ENCODE results near the gene HSPE1. TPM values are rescaled to one million over a fixed set of nuclear protein-coding genes. Genes with fewer than 3 reads are reported as not detected.

The HSPE1 gene
- total and polyA plus RNA-seq, 2 donors from 2014 or later, result 78.1 to 427 TPM

DNA sequence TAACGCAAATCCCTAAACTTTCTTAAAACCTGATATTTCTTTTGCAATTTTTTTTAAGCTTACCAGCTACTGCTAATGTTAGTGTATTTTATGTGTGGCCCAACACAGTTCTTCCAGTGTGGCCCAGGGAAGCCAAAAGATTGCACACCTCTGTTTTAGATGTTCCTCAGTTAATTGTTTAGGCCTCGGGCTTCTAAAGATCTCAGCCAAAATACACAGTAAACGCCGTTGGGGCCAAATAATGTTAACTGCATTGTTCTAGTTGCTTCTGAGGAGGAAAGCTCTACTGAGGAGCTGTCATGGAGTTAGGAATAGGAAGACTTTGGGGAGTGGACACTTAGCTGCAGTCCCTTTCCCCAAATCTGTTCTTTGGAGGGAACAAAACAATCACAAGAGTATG lies 2.0 kb downstream of the HSPE1 start:
- TF ChIP-seq, protein P1, sequence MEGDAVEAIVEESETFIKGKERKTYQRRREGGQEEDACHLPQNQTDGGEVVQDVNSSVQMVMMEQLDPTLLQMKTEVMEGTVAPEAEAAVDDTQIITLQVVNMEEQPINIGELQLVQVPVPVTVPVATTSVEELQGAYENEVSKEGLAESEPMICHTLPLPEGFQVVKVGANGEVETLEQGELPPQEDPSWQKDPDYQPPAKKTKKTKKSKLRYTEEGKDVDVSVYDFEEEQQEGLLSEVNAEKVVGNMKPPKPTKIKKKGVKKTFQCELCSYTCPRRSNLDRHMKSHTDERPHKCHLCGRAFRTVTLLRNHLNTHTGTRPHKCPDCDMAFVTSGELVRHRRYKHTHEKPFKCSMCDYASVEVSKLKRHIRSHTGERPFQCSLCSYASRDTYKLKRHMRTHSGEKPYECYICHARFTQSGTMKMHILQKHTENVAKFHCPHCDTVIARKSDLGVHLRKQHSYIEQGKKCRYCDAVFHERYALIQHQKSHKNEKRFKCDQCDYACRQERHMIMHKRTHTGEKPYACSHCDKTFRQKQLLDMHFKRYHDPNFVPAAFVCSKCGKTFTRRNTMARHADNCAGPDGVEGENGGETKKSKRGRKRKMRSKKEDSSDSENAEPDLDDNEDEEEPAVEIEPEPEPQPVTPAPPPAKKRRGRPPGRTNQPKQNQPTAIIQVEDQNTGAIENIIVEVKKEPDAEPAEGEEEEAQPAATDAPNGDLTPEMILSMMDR (IDR thresholded peaks at IDR 0.05; ENCODE audit: borderline replicate concordance, extremely low read depth, insufficient read depth), result no peak
- H3K4me1 ChIP-seq (ENCODE audit: control insufficient read depth in 2 of 3, insufficient read depth in 2 of 3, low read depth in 1 of 3, low read length in 3 of 3), result peaks cover 0 to 11% (median 2%) of the 10 kb centered on the region in 3 donors
- FAIRE-seq (no peak), DNase-seq (no peak)
- peak overlapping the region in 2 of 3 donors; percentile 25 to 75 for H3K4me3 ChIP-seq (ENCODE audit: low read length in 3 of 3)
- no peaks in the 10 kb centered on the region for H3K27me3 ChIP-seq (ENCODE audit: control insufficient read depth, insufficient read depth, low read length)
- no peaks in the 10 kb centered on the region for H3K9me3 ChIP-seq (ENCODE audit: control insufficient read depth in 2 of 3, insufficient read depth in 1 of 3, low read length in 3 of 3)
- H3K36me3 ChIP-seq (ENCODE audit: control insufficient read depth in 2 of 3, insufficient read depth in 3 of 3, low read length in 3 of 3), result peaks cover 2 to 27% (median 5%) of the 10 kb centered on the region in 3 donors
- intact Hi-C loops (cut with DNase I), result no loop called here
- peak overlapping the region in 1 of 2 donors; percentile 56 for H3K27ac ChIP-seq (ENCODE audit: low read depth in 2 of 2, low read length in 2 of 2)
- peak overlapping the region in 1 of 3 donors; percentile 90 for H3K9ac ChIP-seq (ENCODE audit: low read length in 3 of 3)

DNA sequence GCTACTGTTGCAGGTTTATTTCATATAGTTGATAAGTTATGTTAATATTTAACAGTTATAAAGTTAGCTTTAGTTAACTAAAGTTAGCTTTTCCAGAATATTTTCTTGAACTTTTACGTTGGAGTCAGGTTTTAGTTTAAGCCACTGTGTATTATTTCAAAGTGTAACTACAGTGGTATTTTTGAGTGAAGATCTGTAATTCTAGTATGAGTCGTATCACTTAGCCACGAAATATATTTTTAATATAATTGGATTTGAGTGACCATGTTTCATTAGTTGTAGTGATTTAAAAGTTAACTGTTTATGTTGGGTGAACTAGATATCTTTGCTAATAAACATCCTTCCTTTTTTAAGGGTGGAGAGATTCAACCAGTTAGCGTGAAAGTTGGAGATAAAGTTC lies 2.5 kb downstream of the HSPE1 start:
- no peaks in the 10 kb centered on the region for H3K9me3 ChIP-seq (ENCODE audit: control insufficient read depth in 2 of 3, insufficient read depth in 1 of 3, low read length in 3 of 3)
- no peak overlapping the region for H3K9ac ChIP-seq (ENCODE audit: low read length in 3 of 3)
- TF ChIP-seq, protein P1 (IDR thresholded peaks at IDR 0.05; ENCODE audit: borderline replicate concordance, extremely low read depth, insufficient read depth), result no peak
- H3K27me3 ChIP-seq (ENCODE audit: control insufficient read depth, insufficient read depth, low read length), result no peaks in the 10 kb centered on the region
- no peak for FAIRE-seq
- no peak for DNase-seq
- peaks cover 2 to 25% (median 5%) of the 10 kb centered on the region in 3 donors for H3K36me3 ChIP-seq (ENCODE audit: control insufficient read depth in 2 of 3, insufficient read depth in 3 of 3, low read length in 3 of 3)
- intact Hi-C loops (cut with DNase I), result no loop called here
- H3K27ac ChIP-seq (ENCODE audit: low read depth in 2 of 2, low read length in 2 of 2), result peak overlapping the region in 1 of 2 donors; percentile 56
- H3K4me3 ChIP-seq (ENCODE audit: low read length in 3 of 3), result peak overlapping the region in 2 of 3 donors; percentile 25 to 75
- peaks cover 0 to 10% (median under 1%) of the 10 kb centered on the region in 3 donors for H3K4me1 ChIP-seq (ENCODE audit: control insufficient read depth in 2 of 3, insufficient read depth in 2 of 3, low read depth in 1 of 3, low read length in 3 of 3)

GRCh38 chr2:197504000-197504399 lies 3.8 kb downstream of the HSPE1 start:
- DNase-seq (no peak), FAIRE-seq (no peak)
- H3K4me1 ChIP-seq (ENCODE audit: control insufficient read depth in 2 of 3, insufficient read depth in 2 of 3, low read depth in 1 of 3, low read length in 3 of 3), result no peaks in the 10 kb centered on the region
- H3K27ac ChIP-seq (ENCODE audit: low read depth in 2 of 2, low read length in 2 of 2), result no peak overlapping the region
- no peaks in the 10 kb centered on the region for H3K9me3 ChIP-seq (ENCODE audit: control insufficient read depth in 2 of 3, insufficient read depth in 1 of 3, low read length in 3 of 3)
- no peak overlapping the region for H3K9ac ChIP-seq (ENCODE audit: low read length in 3 of 3)
- intact Hi-C loops (cut with DNase I), result no loop called here
- TF ChIP-seq, protein P1 (IDR thresholded peaks at IDR 0.05; ENCODE audit: borderline replicate concordance, extremely low read depth, insufficient read depth), result no peak
- peaks cover 2 to 21% (median 5%) of the 10 kb centered on the region in 3 donors for H3K36me3 ChIP-seq (ENCODE audit: control insufficient read depth in 2 of 3, insufficient read depth in 3 of 3, low read length in 3 of 3)
- no peak overlapping the region for H3K4me3 ChIP-seq (ENCODE audit: low read length in 3 of 3)
- no peaks in the 10 kb centered on the region for H3K27me3 ChIP-seq (ENCODE audit: control insufficient read depth, insufficient read depth, low read length)

- DNase-seq (no peak), FAIRE-seq (no peak)
- H3K9ac ChIP-seq (ENCODE audit: low read length in 3 of 3), result no peak overlapping the region
- TF ChIP-seq, protein P1 (IDR thresholded peaks at IDR 0.05; ENCODE audit: borderline replicate concordance, extremely low read depth, insufficient read depth), result no peak
- H3K27ac ChIP-seq (ENCODE audit: low read depth in 2 of 2, low read length in 2 of 2), result no peak overlapping the region
- H3K36me3 ChIP-seq (ENCODE audit: control insufficient read depth in 2 of 3, insufficient read depth in 3 of 3, low read length in 3 of 3), result peaks cover 2 to 21% (median 5%) of the 10 kb centered on the region in 3 donors
- no peaks in the 10 kb centered on the region for H3K9me3 ChIP-seq (ENCODE audit: control insufficient read depth in 2 of 3, insufficient read depth in 1 of 3, low read length in 3 of 3)
- H3K27me3 ChIP-seq (ENCODE audit: control insufficient read depth, insufficient read depth, low read length), result no peaks in the 10 kb centered on the region
- no peak overlapping the region for H3K4me3 ChIP-seq (ENCODE audit: low read length in 3 of 3)
- no peaks in the 10 kb centered on the region for H3K4me1 ChIP-seq (ENCODE audit: control insufficient read depth in 2 of 3, insufficient read depth in 2 of 3, low read depth in 1 of 3, low read length in 3 of 3)
- intact Hi-C loops (cut with DNase I), result no loop called here
Measured at GRCh38 chr2:197504512-197504911, 4.3 kb downstream of the HSPE1 start.
